GM12874 (cell line): ENCODE data around the gene SEBOX.

ENCODE experiments used
- CTCF ChIP-seq: IDR thresholded peaks from 2 replicates; pipeline ENCODE4 v1.5.1; 2011; ENCODE audit warnings: low read depth, mild to moderate bottlenecking, control low read depth, low read length, moderate library complexity; ENCODE audit not compliant: insufficient read depth

Gene SEBOX

GRCh38 chr17:28364665-28365363, at the start of gene SEBOX:
TSS of gene SEBOX (minus strand) at chr17:28365199. CDS start at chr17:28365151, 48 bp downstream.
- no peak for TF ChIP-seq CTCF

- no peak for TF ChIP-seq CTCF
Observed at GRCh38 chr17:28413804-28414203, 48.8 kb upstream of the SEBOX start.

- no peak for TF ChIP-seq CTCF
Observed at GRCh38 chr17:28412099-28412498, 47.1 kb upstream of the SEBOX start.

GRCh38 chr17:28407974-28408306, 42.9 kb upstream of the SEBOX start:
- TF ChIP-seq CTCF, result no peak

- no peak for TF ChIP-seq CTCF
Observed at GRCh38 chr17:28407130-28407973, 42.4 kb upstream of the SEBOX start.

GRCh38 chr17:28406473-28406814, 41.4 kb upstream of the SEBOX start:
- no peak for TF ChIP-seq CTCF

GRCh38 chr17:28405632-28406472, 40.9 kb upstream of the SEBOX start, which contains the start of gene SLC46A1:
TSS of gene SLC46A1 (minus strand) at chr17:28406212. CDS start at chr17:28406114, 98 bp downstream.
- TF ChIP-seq CTCF, result no peak
